OCI-LY7 (cell line): Measurements from ENCODE around the gene METTL22. TPM values are rescaled to one million over a fixed set of nuclear protein-coding genes. Genes with fewer than 3 reads are reported as not detected.

Experiments
- BruUV-seq: library from RNA; stranded (reverse); fragments of 400-500 nt; replicated peaks from 2 replicates; lab custom pipeline; 2021; lab: Mats Ljungman, UMichigan
- CTCF ChIA-PET: fragments of 300-600 bp; sonication (Branson Sonifier 250); formaldehyde crosslinking; loops from one replicate; lab custom pipeline; 2022; ENCODE audit warnings: antibody characterized with exemption; ENCODE audit not compliant: unreplicated experiment; lab: Charles Lee
- POLR2A ChIA-PET: fragments of 300-600 bp; sonication (Branson Sonifier 250); formaldehyde crosslinking; loops from one replicate; lab custom pipeline; 2022; ENCODE audit warnings: antibody characterized with exemption; lab: Charles Lee
- DNase-seq: peaks from one replicate; pipeline ENCODE4 v3.0.0-alpha.2; 2015; ENCODE audit warnings: low spot score
- H2AFZ ChIP-seq: fragments of 200-600 bp; sonication (generic), shearing (Covaris generic); 2 replicates; pipeline ENCODE4 v1.6.1; 2014; ENCODE audit warnings: mild to moderate bottlenecking, antibody characterized with exemption, low read length, moderate library complexity
- H3K27ac ChIP-seq: fragments of 200-600 bp; sonication (generic); 2 replicates; pipeline ENCODE4 v1.5.1; 2014; ENCODE audit warnings: mixed run types, low read depth, mild to moderate bottlenecking, moderate library complexity, low read length, inconsistent platforms; ENCODE audit not compliant: poor library complexity, severe bottlenecking
- H3K36me3 ChIP-seq: fragments of 200-600 bp; sonication (generic); 2 replicates; pipeline ENCODE4 v1.6.1; 2014; ENCODE audit warnings: mild to moderate bottlenecking, antibody characterized with exemption, low read length, moderate library complexity, mixed read lengths; ENCODE audit not compliant: insufficient read depth
- H3K4me1 ChIP-seq: fragments of 200-600 bp; sonication (generic); 2 replicates; pipeline ENCODE4 v1.5.1; 2014; ENCODE audit warnings: mild to moderate bottlenecking, low read length; ENCODE audit not compliant: insufficient read depth, poor library complexity, severe bottlenecking
- H3K4me2 ChIP-seq: fragments of 200-600 bp; sonication (generic); 2 replicates; pipeline ENCODE4 v1.6.1; 2014; ENCODE audit warnings: mild to moderate bottlenecking, low read length
- H3K4me3 ChIP-seq: fragments of 200-600 bp; sonication (generic); 2 replicates; pipeline ENCODE4 v1.5.1; 2014; ENCODE audit warnings: mild to moderate bottlenecking, low read depth, low read length; ENCODE audit not compliant: poor library complexity, severe bottlenecking
- H3K79me2 ChIP-seq: fragments of 200-600 bp; sonication (generic); 2 replicates; pipeline ENCODE4 v1.6.1; 2016; ENCODE audit warnings: low read depth, mild to moderate bottlenecking, low read length, moderate library complexity, mixed read lengths; ENCODE audit not compliant: insufficient read depth
- H3K9me2 ChIP-seq: fragments of 200-600 bp; sonication (generic); 2 replicates; pipeline ENCODE4 v1.6.1; 2016; ENCODE audit warnings: mild to moderate bottlenecking, low read length, mixed read lengths; ENCODE audit not compliant: insufficient read depth
- H3K9me3 ChIP-seq: fragments of 200-600 bp; sonication (generic); 2 replicates; pipeline ENCODE4 v1.6.1; 2014; ENCODE audit warnings: mild to moderate bottlenecking, mixed run types, low read length, mixed read lengths
- H4K20me1 ChIP-seq: fragments of 200-600 bp; sonication (generic); 2 replicates; pipeline ENCODE4 v1.6.1; 2014; ENCODE audit warnings: mild to moderate bottlenecking, antibody characterized with exemption, low read length, moderate library complexity, mixed read lengths; ENCODE audit not compliant: insufficient read depth
- EZH2phosphoT487 ChIP-seq: fragments of 200-600 bp; sonication (generic); IDR thresholded peaks from 2 replicates; pipeline ENCODE4 v1.6.1; 2018; ENCODE audit warnings: low read depth, borderline replicate concordance, mild to moderate bottlenecking, mixed run types, antibody characterized with exemption, low read length, moderate library complexity, mixed read lengths
- intact Hi-C: fragments of 100-400 bp; cut with micrococcal nuclease; formaldehyde crosslinking; loops from one replicate; pipeline ENCODE4 v1.10.0; 2022; ENCODE audit not compliant: unreplicated experiment
- total RNA-seq, 2 experiments: library from RNA; depleted of rRNA in 1 of 2; stranded (reverse); fragments of >200 nt in 1 of 2; shearing (Covaris generic) in 1 of 2; gene quantifications; 2 replicates each; pipeline ENCODE4 v1.2.3, GENCODE V29; 2014 to 2022
- TF ChIP-seq, protein P1 (sequence below): fragments of 200-600 bp; sonication (generic); conservative IDR thresholded peaks from 2 replicates; pipeline ENCODE4 v1.5.1; 2014; ENCODE audit warnings: mild to moderate bottlenecking, antibody characterized with exemption, low read length, moderate library complexity, mixed read lengths

METTL22 gene
- total RNA-seq, 2 experiments from 2014 or later = 22.4 to 55.0 TPM

- H3K79me2 ChIP-seq = no peaks in the 10 kb centered on the region
- H3K9me3 ChIP-seq = no peaks in the 10 kb centered on the region
- ChIA-PET CTCF (no interaction called here), POLR2A (interaction anchor here (1.5 kb wide), 1 partner anchor 140 kb away, joined by 3 read pairs; no protein-coding TSS in a partner anchor)
- no peaks in the 10 kb centered on the region for H4K20me1 ChIP-seq
- H2AFZ ChIP-seq = no peak overlapping the region
- no peaks in the 10 kb centered on the region for H3K36me3 ChIP-seq
- no peak overlapping the region for H3K4me2 ChIP-seq
- TF ChIP-seq EZH2phosphoT487 = no peak
- no peak overlapping the region for H3K27ac ChIP-seq
- intact Hi-C loops = no loop called here
- no peaks in the 10 kb centered on the region for H3K9me2 ChIP-seq
- no peaks in the 10 kb centered on the region for H3K4me1 ChIP-seq
- no TSS peak for BruUV-seq
- no peak for DNase-seq
- H3K4me3 ChIP-seq = no peak overlapping the region
These were observed 34.9 kb downstream of the METTL22 start for GRCh38 chr16:8656376-8656775.

GRCh38 chr16:8660841-8661301 lies 39.4 kb downstream of the METTL22 start:
- TF ChIP-seq, protein P1, sequence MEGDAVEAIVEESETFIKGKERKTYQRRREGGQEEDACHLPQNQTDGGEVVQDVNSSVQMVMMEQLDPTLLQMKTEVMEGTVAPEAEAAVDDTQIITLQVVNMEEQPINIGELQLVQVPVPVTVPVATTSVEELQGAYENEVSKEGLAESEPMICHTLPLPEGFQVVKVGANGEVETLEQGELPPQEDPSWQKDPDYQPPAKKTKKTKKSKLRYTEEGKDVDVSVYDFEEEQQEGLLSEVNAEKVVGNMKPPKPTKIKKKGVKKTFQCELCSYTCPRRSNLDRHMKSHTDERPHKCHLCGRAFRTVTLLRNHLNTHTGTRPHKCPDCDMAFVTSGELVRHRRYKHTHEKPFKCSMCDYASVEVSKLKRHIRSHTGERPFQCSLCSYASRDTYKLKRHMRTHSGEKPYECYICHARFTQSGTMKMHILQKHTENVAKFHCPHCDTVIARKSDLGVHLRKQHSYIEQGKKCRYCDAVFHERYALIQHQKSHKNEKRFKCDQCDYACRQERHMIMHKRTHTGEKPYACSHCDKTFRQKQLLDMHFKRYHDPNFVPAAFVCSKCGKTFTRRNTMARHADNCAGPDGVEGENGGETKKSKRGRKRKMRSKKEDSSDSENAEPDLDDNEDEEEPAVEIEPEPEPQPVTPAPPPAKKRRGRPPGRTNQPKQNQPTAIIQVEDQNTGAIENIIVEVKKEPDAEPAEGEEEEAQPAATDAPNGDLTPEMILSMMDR = peak; percentile 73
- no peak for TF ChIP-seq EZH2phosphoT487
- no TSS peak for BruUV-seq
- H3K4me2 ChIP-seq = no peak overlapping the region
- peak; percentile 59 for DNase-seq
- H3K79me2 ChIP-seq = no peaks in the 10 kb centered on the region
- no peak overlapping the region for H3K27ac ChIP-seq
- H3K4me1 ChIP-seq = no peaks in the 10 kb centered on the region
- CTCF ChIA-PET = interaction anchor here (0.9 kb wide), 1 partner anchor 10 kb away, joined by 6 read pairs; no protein-coding TSS in a partner anchor
- no peaks in the 10 kb centered on the region for H4K20me1 ChIP-seq
- no peak overlapping the region for H3K4me3 ChIP-seq
- H2AFZ ChIP-seq = no peak overlapping the region
- intact Hi-C loops = loop anchor here (1.0 to 2.0 kb wide), 3 partner anchors 131 to 474 kb away; no protein-coding TSS in a partner anchor
- no peaks in the 10 kb centered on the region for H3K36me3 ChIP-seq
- H3K9me3 ChIP-seq = no peaks in the 10 kb centered on the region
- no peaks in the 10 kb centered on the region for H3K9me2 ChIP-seq
- POLR2A ChIA-PET = interaction anchor here (0.6 to 1.0 kb wide), 3 partner anchors 10 to 19 kb away, joined by 3 to 8 read pairs (median 3); no protein-coding TSS in a partner anchor

DNA sequence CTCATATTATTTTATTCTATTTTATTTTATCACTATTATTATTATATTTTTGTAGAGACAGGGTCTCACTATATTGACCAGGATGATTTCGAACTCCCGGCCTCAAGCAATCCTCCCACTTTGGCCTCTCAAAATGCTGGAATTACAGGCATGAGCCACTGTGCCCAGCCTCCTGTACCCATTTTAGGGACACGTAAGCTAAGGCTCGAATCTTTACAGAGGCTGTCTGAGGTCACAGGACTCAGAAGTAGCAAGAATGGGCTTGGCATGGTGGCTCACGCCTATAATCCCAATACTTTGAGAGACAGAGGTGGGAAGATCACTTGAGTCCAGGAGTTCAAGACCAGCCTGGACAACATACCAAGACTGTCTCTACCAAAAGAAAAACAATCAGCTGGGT lies 40.2 kb downstream of the METTL22 start:
- intact Hi-C loops = loop anchor here (1.0 to 2.0 kb wide), 3 partner anchors 131 to 473 kb away; no protein-coding TSS in a partner anchor
- no peak overlapping the region for H3K4me3 ChIP-seq
- no peaks in the 10 kb centered on the region for H3K9me3 ChIP-seq
- no peak overlapping the region for H3K4me2 ChIP-seq
- POLR2A ChIA-PET = interaction anchor here (0.6 kb wide), 2 partner anchors 18 to 218 kb away, joined by 3 read pairs; no protein-coding TSS in a partner anchor
- no peaks in the 10 kb centered on the region for H3K9me2 ChIP-seq
- no peak for DNase-seq
- BruUV-seq = no TSS peak
- H4K20me1 ChIP-seq = no peaks in the 10 kb centered on the region
- no peak overlapping the region for H3K27ac ChIP-seq
- H3K36me3 ChIP-seq = no peaks in the 10 kb centered on the region
- TF ChIP-seq, protein P1 = no peak
- TF ChIP-seq EZH2phosphoT487 = no peak
- H3K79me2 ChIP-seq = no peaks in the 10 kb centered on the region
- CTCF ChIA-PET = interaction anchor here (0.5 kb wide), 1 partner anchor 314 kb away, joined by 15 read pairs; no protein-coding TSS in a partner anchor
- H2AFZ ChIP-seq = no peak overlapping the region
- no peaks in the 10 kb centered on the region for H3K4me1 ChIP-seq
